Fibroblast of lung (primary cell): ENCODE results near the gene MARF1. TPM values are rescaled to one million over a fixed set of nuclear protein-coding genes. Genes with fewer than 3 reads are reported as not detected.
A peak's percentile ranks its signal among the peaks of the same experiment; 100 is the strongest.
"Not testable (repeated sequence)": the region's sequence is repeated elsewhere in the genome, so short reads cannot be mapped to it uniquely, and the experiment has no call there.

Experiments
- DNase-seq, 2 donors: peaks; one replicate each; pipeline versions ENCODE4 v3.0.0 to v3.0.0-alpha.2; 2010; ENCODE audit warnings: low read depth in 2 of 2
- H2AFZ ChIP-seq: 2 replicates; pipeline ENCODE4 v1.5.1; 2012; ENCODE audit warnings: low read length, control low read depth, inconsistent platforms
- H3K27ac ChIP-seq: 2 replicates; pipeline ENCODE4 v1.5.1; 2011; ENCODE audit warnings: low read length, control low read depth; ENCODE audit not compliant: insufficient read depth
- H3K27me3 ChIP-seq: 2 replicates; pipeline ENCODE4 v1.5.1; 2011; ENCODE audit warnings: mild to moderate bottlenecking, low read length; ENCODE audit not compliant: control insufficient read depth, insufficient read depth
- H3K36me3 ChIP-seq: 2 replicates; pipeline ENCODE4 v1.5.1; 2011; ENCODE audit warnings: low read length; ENCODE audit not compliant: control insufficient read depth, insufficient read depth
- H3K4me1 ChIP-seq: 2 replicates; pipeline ENCODE4 v1.5.1; 2011; ENCODE audit warnings: low read length; ENCODE audit not compliant: control insufficient read depth, insufficient read depth; ENCODE audit errors: extremely low read depth
- H3K4me2 ChIP-seq: 2 replicates; pipeline ENCODE4 v1.5.1; 2011; ENCODE audit warnings: low read length, control low read depth; ENCODE audit not compliant: insufficient read depth; ENCODE audit errors: extremely low read depth
- H3K4me3 ChIP-seq, 4 experiments: fragments of 200-600 bp in 1 of 4; sonication (generic) in 1 of 4; replicated peaks in 1 of 4; 2 replicates each; pipeline ENCODE4 v1.5.1; 2011 to 2016; ENCODE audit warnings: low read length in 4 of 4, low read depth in 3 of 4, mild to moderate bottlenecking in 3 of 4, control low read depth in 2 of 4, inconsistent platforms in 1 of 4, mixed read lengths in 1 of 4; ENCODE audit not compliant: insufficient read depth in 1 of 4; ENCODE audit errors: control extremely low read depth in 1 of 4
- H3K79me2 ChIP-seq: 2 replicates; pipeline ENCODE4 v1.5.1; 2012; ENCODE audit warnings: mild to moderate bottlenecking, low read length, inconsistent platforms; ENCODE audit not compliant: control insufficient read depth, insufficient read depth
- H3K9ac ChIP-seq: 2 replicates; pipeline ENCODE4 v1.5.1; 2011; ENCODE audit warnings: mild to moderate bottlenecking, low read length, control low read depth; ENCODE audit not compliant: insufficient read depth
- H3K9me3 ChIP-seq: 2 replicates; pipeline ENCODE4 v1.5.1; 2012; ENCODE audit warnings: low read depth, low read length; ENCODE audit not compliant: control insufficient read depth, insufficient read depth
- H4K20me1 ChIP-seq: 2 replicates; pipeline ENCODE4 v1.5.1; 2011; ENCODE audit warnings: low read length; ENCODE audit not compliant: control insufficient read depth, insufficient read depth; ENCODE audit errors: extremely low read depth
- CTCF ChIP-seq, 2 donors: IDR thresholded peaks in 1 of 2; conservative IDR thresholded peaks in 1 of 2; 1 replicate in 1 of 2; 2 replicates in 1 of 2; pipeline ENCODE4 v1.5.1; 2011 to 2012; ENCODE audit warnings: low read length in 2 of 2, control low read depth in 1 of 2, inconsistent platforms in 1 of 2, low read depth in 1 of 2, mild to moderate bottlenecking in 1 of 2
- EZH2 ChIP-seq: IDR thresholded peaks from 2 replicates; pipeline ENCODE4 v1.5.1; 2012; ENCODE audit warnings: low read length, control low read depth, mild to moderate bottlenecking; ENCODE audit errors: missing control alignments
- polyA plus RNA-seq, 2 donors: library from polyadenylated mRNA; depleted of rRNA in 1 of 2; stranded (reverse) in 1 of 2; unstranded in 1 of 2; fragments of >200 nt; gene quantifications; 2 replicates each; pipeline ENCODE4 v1.2.1, GENCODE V29; 2011 to 2012; ENCODE audit warnings: missing spikeins in 1 of 2
- total RNA-seq: library from RNA; depleted of rRNA; stranded (reverse); fragments of >200 nt; gene quantifications from 2 replicates; pipeline ENCODE4 v1.2.1, GENCODE V29; 2014

MARF1 gene
- total and polyA plus RNA-seq, 2 donors (not counting 1 experiment from before 2014, with no cell fraction given): 14.6 to 18.8 TPM

DNA sequence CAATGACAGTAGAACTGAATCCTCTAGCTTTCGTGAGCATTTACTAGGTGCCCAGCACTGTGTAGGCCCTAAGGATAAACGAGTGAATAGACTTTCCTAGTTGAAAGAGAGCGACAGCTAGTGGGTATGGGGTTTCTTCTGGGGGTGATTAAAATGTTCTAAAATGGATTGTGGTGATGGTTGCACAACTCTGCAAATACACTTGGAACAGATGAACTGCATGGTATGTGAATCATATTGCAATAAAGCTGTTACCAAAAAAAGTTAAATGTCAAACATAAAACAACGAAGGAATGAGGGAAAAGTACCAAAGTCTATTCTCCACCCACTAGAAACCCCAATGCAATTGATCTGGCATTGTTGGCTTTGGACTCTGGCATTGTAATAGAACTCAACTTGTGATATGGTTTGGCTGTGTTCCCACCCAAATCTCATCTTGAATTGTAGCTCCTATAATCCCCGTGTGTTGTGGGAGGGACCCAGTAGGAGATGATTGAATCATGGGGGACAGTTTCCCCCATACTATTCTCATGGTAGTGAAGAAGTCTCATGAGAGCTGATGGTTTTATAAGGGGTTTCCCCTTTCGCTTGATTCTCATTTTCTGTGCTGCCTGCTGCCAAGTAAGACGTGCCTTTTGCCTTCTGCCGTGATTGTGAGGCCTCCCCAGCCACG, 70.5 kb downstream of the MARF1 start:
- no peaks in the 10 kb centered on the region for H3K9me3 ChIP-seq
- no peak overlapping the region for H3K27ac ChIP-seq
- no peaks in the 10 kb centered on the region for H3K4me1 ChIP-seq
- H4K20me1 ChIP-seq: no peaks in the 10 kb centered on the region
- no peak overlapping the region for H3K4me3 ChIP-seq
- no peaks in the 10 kb centered on the region for H3K79me2 ChIP-seq
- no peaks in the 10 kb centered on the region for H3K27me3 ChIP-seq
- no peak overlapping the region for H3K9ac ChIP-seq
- peak; percentile 75 to 89 for DNase-seq
- H2AFZ ChIP-seq: no peak overlapping the region
- no peak overlapping the region for H3K4me2 ChIP-seq
- H3K36me3 ChIP-seq: peaks cover 1% of the 10 kb centered on the region
- TF ChIP-seq CTCF (conservative IDR thresholded peaks at IDR 0.05 in 1 of 2, IDR thresholded peaks at IDR 0.05 in 1 of 2; ENCODE audit: low read depth in 1 of 2, low read length in 2 of 2) (no peak), EZH2 (no peak)

- Histone ChIP-seq H3K9ac (no peak overlapping the region), H3K36me3 (peaks cover 1% of the 10 kb centered on the region), H3K9me3 (no peaks in the 10 kb centered on the region), H3K4me3 (no peak overlapping the region), H3K27ac (no peak overlapping the region), H2AFZ (no peak overlapping the region), H3K4me2 (no peak overlapping the region), H3K27me3 (no peaks in the 10 kb centered on the region), H4K20me1 (no peaks in the 10 kb centered on the region), H3K4me1 (no peaks in the 10 kb centered on the region), H3K79me2 (no peaks in the 10 kb centered on the region)
- TF ChIP-seq EZH2: no peak
- no peak for TF ChIP-seq CTCF (conservative IDR thresholded peaks at IDR 0.05 in 1 of 2, IDR thresholded peaks at IDR 0.05 in 1 of 2; ENCODE audit: low read depth in 1 of 2, low read length in 2 of 2)
- DNase-seq: no peak
Measured at GRCh38 chr16:15571557-15571956, 71.4 kb downstream of the MARF1 start.

- not testable (repeated sequence) for H3K27me3 ChIP-seq
Measured at GRCh38 chr16:15570666-15571065, 72.3 kb downstream of the MARF1 start.

More at GRCh38 chr16:15570666-15571065, 72.3 kb downstream of the MARF1 start:
- not testable (repeated sequence) for H3K4me2 ChIP-seq, H3K9ac ChIP-seq, H3K27ac ChIP-seq, H3K4me3 ChIP-seq, DNase-seq, H3K4me1 ChIP-seq, H3K79me2 ChIP-seq, H3K36me3 ChIP-seq, H3K9me3 ChIP-seq, H2AFZ ChIP-seq, H4K20me1 ChIP-seq
